ENCODE results near the gene WTIP. TPM values are rescaled to one million over a fixed set of nuclear protein-coding genes. Genes with fewer than 3 reads are reported as not detected.
A peak's percentile ranks its signal among the peaks of the same experiment; 100 is the strongest.

The WTIP gene
- total RNA-seq, 2 donors from 2014 or later, result 8.3 to 32.3 TPM

DNA sequence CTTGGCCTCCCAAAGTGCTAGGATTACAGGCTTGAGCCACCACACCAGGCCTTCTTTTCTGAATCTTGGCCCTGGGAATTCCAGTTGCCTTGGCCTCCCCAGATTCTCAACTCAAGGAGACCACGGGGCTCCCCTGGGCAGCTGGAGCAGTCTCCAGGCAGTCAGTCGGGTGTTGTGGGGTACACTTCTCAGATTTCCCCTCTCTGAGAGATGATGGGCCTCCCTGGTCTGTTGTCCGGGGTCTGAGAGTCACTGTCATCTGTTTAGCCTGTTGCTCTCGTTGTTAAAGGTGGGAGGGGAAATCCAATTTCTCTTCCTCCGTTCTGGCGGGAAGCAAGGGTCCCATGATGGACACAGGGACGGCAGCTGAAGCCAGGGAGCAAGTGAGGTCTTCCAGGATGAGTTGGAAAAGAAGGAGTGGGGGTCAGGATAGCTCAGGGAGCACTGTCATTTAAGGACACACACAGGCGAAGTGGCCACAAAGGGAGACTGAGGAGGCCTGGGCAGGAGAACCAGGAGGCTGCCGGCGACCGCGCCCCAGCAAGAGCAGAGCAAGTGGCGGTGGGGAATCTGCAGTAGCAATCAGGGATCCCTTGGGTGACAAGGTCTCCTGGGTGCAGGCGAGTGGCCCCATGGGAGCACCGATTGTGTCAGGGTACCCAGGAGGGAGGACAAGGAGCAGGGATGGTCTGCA, 15.7 kb downstream of the WTIP start:
- TF ChIP-seq, protein P1, sequence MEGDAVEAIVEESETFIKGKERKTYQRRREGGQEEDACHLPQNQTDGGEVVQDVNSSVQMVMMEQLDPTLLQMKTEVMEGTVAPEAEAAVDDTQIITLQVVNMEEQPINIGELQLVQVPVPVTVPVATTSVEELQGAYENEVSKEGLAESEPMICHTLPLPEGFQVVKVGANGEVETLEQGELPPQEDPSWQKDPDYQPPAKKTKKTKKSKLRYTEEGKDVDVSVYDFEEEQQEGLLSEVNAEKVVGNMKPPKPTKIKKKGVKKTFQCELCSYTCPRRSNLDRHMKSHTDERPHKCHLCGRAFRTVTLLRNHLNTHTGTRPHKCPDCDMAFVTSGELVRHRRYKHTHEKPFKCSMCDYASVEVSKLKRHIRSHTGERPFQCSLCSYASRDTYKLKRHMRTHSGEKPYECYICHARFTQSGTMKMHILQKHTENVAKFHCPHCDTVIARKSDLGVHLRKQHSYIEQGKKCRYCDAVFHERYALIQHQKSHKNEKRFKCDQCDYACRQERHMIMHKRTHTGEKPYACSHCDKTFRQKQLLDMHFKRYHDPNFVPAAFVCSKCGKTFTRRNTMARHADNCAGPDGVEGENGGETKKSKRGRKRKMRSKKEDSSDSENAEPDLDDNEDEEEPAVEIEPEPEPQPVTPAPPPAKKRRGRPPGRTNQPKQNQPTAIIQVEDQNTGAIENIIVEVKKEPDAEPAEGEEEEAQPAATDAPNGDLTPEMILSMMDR (IDR thresholded peaks at IDR 0.05), result no peak
- H3K4me1 ChIP-seq, result peaks cover 0 to 9% of the 10 kb centered on the region in 2 donors
- no peak for DNase-seq (ENCODE audit: low spot score)
- no peaks in the 10 kb centered on the region for H3K9me3 ChIP-seq
- H3K4me3 ChIP-seq, result no peak overlapping the region
- H3K27ac ChIP-seq, result no peak overlapping the region
- peaks cover 52% of the 10 kb centered on the region for H3K36me3 ChIP-seq
- H3K27me3 ChIP-seq, result no peaks in the 10 kb centered on the region

DNA sequence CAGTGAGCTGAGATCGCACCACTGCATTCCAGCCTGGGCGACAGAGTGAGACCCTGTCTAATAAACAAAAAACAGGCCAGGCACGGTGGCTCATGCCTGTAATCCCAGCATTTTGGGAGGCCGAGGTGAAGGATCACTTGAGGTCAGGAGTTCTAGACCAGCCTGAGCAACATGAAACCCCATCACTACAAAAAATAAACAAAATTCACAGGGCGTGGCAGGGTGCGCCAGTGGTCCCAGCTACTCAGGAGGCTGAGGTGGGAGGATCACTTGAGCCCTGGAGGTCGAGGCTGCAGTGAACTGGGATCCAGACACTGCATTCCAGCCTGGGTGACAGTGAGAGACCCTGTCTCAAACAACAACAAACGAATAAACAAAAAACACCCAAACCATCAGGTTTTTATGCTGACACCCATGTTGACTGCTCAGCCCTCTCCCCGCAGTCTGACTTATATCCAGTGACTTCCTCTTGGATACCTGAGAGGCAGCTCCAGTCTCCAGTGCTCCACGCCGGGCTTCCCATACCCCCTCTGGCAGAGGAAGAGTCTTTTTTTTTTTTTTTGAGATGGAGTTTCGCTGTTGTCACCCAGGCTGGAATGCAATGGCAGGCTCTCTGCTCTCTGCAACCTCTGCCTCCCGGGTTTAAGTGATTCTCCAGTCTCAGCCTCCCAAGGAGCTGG, 17.7 kb downstream of the WTIP start:
- TF ChIP-seq, protein P1 (IDR thresholded peaks at IDR 0.05), result no peak
- no peaks in the 10 kb centered on the region for H3K27me3 ChIP-seq
- H3K36me3 ChIP-seq, result peaks cover 31% of the 10 kb centered on the region
- no peak overlapping the region for H3K4me3 ChIP-seq
- no peaks in the 10 kb centered on the region for H3K9me3 ChIP-seq
- H3K4me1 ChIP-seq, result peaks cover 0 to 24% of the 10 kb centered on the region in 2 donors
- no peak overlapping the region for H3K27ac ChIP-seq
- DNase-seq (ENCODE audit: low spot score), result no peak

DNA sequence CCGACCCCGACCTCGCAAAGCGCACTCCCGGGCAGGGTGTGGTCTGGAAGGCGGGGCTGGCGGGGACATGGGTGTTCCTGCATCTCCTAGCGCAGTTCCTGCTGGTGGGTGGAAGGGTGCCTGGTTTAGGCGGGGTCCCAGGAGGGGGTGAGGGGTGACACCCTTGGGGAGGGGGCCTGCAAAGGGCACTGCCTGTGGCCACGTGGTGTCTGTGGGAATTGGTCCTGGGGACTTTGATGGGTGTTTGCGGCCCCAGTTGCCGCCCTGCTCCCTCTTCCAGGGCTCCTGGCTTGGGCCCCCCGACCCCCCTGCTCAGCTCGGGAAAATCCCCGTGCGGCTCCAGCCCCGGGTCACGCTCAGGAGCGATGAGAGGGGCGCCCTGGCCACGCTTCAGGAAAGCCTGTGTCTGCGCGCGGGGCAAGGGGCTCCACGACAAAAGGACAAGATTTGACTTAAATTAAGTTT, 19.1 kb downstream of the WTIP start:
- Histone ChIP-seq H3K27me3 (no peaks in the 10 kb centered on the region), H3K4me1 (peaks cover 0 to 28% of the 10 kb centered on the region in 2 donors), H3K4me3 (no peak overlapping the region), H3K36me3 (peaks cover 18% of the 10 kb centered on the region), H3K9me3 (no peaks in the 10 kb centered on the region), H3K27ac (no peak overlapping the region)
- TF ChIP-seq, protein P1 (IDR thresholded peaks at IDR 0.05), result no peak
- no peak for DNase-seq (ENCODE audit: low spot score)

DNA sequence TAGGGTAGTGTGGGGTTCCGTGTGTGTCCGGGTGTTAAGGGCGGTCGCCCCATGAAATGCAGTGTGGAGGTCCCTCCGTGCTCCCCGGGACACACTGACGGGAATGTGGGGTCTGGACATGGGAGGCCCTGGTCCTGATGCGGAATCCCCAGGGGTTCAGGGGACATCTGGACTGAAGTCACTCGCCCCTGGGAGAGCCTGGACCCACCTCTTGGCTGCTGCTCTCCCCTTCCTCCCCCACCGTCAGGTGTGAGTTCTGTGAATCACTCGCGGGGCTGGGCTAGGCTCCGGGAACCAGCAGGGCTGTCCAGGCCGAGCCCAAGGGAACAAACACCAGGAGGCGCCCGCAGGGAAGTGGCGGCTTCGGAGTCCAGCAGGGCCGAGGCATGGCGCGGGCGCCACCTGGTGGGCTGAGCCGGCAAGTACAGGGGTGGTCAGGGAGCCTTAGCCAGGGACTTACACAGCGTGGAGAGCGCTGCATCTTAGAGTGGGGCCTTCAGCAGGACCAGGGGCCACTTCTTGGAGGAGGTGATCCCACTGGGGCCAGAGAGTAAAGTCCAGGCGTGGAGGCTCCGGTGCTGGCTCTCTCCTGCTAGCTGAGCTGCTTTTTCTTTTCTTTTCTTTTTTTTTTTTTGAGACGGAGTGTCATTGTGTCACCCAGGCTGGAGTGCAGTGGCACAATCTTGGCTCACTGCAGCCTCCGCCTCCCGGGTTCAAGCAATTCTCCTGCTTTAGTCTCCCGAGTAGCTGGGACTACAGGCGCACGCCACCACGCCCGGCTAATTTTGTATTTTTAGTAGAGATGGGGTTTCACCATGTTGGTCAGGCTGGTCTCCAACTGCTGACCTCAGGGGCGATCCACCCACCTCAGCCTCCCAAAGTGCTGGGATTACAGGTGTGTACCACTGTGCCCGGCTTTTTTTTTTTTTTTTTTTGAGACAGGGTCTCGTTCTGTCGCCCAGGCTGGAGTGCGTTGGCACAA, 20.1 kb downstream of the WTIP start:
- Histone ChIP-seq H3K36me3 (peaks cover 12% of the 10 kb centered on the region), H3K4me3 (no peak overlapping the region), H3K27ac (peak overlapping the region in 1 of 2 donors; percentile 33), H3K9me3 (no peaks in the 10 kb centered on the region), H3K27me3 (no peaks in the 10 kb centered on the region), H3K4me1 (peaks cover 0 to 37% of the 10 kb centered on the region in 2 donors)
- TF ChIP-seq, protein P1 (IDR thresholded peaks at IDR 0.05), result peak; percentile 99
- DNase-seq (ENCODE audit: low spot score), result peak; percentile 95

DNA sequence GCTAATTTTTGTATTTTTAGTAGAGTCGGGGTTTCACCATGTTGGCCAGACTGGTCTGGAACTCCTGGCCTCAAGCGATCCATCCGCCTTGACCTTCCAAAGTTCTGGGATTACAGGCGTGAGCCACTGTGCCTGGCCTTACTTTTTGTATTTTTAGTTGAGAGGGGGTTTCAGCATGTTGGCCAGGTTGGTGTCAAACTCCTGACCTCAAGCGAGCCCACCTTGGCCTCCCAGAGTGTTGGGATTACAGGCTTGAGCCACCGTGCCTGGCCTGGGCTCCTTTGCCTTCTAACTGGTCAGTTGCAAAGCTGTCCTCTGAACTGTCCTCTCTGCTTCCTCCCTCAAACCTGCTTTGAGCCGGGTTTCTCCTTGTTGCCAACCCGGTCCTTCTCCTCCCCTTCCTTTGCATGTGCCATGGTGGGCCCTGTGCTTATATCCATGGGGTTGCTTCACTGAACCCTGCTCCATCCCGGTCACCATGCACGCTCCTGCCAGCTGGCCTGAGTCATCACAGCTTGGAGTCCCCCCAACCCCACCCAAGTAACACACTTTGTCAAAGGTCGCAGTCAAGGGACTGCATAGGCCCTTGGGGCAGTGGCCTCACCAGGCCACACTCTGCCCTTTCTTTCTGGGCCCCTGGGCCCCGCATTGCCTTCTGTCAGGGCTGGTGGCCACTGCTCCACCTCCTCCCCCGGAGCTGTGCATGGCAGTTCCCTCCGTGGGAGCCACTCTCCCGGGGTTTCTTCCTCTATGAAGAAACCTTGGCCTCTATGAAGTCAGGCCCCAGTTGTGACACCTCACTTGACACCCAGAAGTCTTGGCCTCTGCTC, 21.2 kb downstream of the WTIP start:
- Histone ChIP-seq H3K27ac (no peak overlapping the region), H3K27me3 (no peaks in the 10 kb centered on the region), H3K36me3 (peaks cover 7% of the 10 kb centered on the region), H3K9me3 (no peaks in the 10 kb centered on the region), H3K4me1 (peaks cover 0 to 37% of the 10 kb centered on the region in 2 donors), H3K4me3 (no peak overlapping the region)
- peak; percentile 57 for DNase-seq (ENCODE audit: low spot score)
- TF ChIP-seq, protein P1 (IDR thresholded peaks at IDR 0.05), result no peak

Measured in right atrium auricular region (tissue), 2 donors.